Adrenal gland (tissue), 5 donors: ENCODE results near the gene SETD9.

ENCODE experiments used
- POLR2A ChIP-seq, 2 donors: fragments of 450-650 bp; IDR thresholded peaks; one replicate each; pipeline ENCODE4 v1.6.1; 2017; ENCODE audit warnings: antibody characterized with exemption in 2 of 2, mild to moderate bottlenecking in 2 of 2, moderate library complexity in 1 of 2
- TF ChIP-seq, protein P1 (sequence below), 6 experiments: fragments of 450-650 bp in 4 of 6; fragments of 200-600 bp in 2 of 6; sonication (generic) in 1 of 6; IDR thresholded peaks; 1 replicate in 5 of 6; 2 replicates in 1 of 6; pipeline versions ENCODE4 v1.5.1 to v1.8.0; 2016 to 2021; ENCODE audit warnings: antibody characterized with exemption in 6 of 6, mild to moderate bottlenecking in 2 of 6, moderate library complexity in 1 of 6
- donor health status: DM: no; HTN: no; CAD: no.

GRCh38 chr5:56919942-56920662 is 10.7 kb downstream of the SETD9 start:
- TF ChIP-seq, protein P1, sequence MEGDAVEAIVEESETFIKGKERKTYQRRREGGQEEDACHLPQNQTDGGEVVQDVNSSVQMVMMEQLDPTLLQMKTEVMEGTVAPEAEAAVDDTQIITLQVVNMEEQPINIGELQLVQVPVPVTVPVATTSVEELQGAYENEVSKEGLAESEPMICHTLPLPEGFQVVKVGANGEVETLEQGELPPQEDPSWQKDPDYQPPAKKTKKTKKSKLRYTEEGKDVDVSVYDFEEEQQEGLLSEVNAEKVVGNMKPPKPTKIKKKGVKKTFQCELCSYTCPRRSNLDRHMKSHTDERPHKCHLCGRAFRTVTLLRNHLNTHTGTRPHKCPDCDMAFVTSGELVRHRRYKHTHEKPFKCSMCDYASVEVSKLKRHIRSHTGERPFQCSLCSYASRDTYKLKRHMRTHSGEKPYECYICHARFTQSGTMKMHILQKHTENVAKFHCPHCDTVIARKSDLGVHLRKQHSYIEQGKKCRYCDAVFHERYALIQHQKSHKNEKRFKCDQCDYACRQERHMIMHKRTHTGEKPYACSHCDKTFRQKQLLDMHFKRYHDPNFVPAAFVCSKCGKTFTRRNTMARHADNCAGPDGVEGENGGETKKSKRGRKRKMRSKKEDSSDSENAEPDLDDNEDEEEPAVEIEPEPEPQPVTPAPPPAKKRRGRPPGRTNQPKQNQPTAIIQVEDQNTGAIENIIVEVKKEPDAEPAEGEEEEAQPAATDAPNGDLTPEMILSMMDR (IDR thresholded peaks at IDR 0.05): no peak
- no peak for TF ChIP-seq POLR2A (IDR thresholded peaks at IDR 0.05)
